Testis (tissue), 2 donors: Measurements from ENCODE around the gene MYADM.

Source experiments
- POLR2A ChIP-seq: fragments of 450-650 bp; IDR thresholded peaks from one replicate; pipeline ENCODE4 v1.6.1; 2017; ENCODE audit warnings: antibody characterized with exemption, mild to moderate bottlenecking, moderate library complexity
- TF ChIP-seq, protein P1 (sequence below), 3 experiments: fragments of 450-650 bp in 2 of 3; fragments of 200-600 bp in 1 of 3; sonication (generic) in 1 of 3; IDR thresholded peaks; one replicate each; pipeline ENCODE4 v1.5.1; 2016 to 2019; ENCODE audit warnings: antibody characterized with exemption in 3 of 3, mild to moderate bottlenecking in 2 of 3, moderate library complexity in 1 of 3

- TF ChIP-seq, protein P1, sequence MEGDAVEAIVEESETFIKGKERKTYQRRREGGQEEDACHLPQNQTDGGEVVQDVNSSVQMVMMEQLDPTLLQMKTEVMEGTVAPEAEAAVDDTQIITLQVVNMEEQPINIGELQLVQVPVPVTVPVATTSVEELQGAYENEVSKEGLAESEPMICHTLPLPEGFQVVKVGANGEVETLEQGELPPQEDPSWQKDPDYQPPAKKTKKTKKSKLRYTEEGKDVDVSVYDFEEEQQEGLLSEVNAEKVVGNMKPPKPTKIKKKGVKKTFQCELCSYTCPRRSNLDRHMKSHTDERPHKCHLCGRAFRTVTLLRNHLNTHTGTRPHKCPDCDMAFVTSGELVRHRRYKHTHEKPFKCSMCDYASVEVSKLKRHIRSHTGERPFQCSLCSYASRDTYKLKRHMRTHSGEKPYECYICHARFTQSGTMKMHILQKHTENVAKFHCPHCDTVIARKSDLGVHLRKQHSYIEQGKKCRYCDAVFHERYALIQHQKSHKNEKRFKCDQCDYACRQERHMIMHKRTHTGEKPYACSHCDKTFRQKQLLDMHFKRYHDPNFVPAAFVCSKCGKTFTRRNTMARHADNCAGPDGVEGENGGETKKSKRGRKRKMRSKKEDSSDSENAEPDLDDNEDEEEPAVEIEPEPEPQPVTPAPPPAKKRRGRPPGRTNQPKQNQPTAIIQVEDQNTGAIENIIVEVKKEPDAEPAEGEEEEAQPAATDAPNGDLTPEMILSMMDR (IDR thresholded peaks at IDR 0.05): no peak
- no peak for TF ChIP-seq POLR2A
These were observed 2.2 kb upstream of the MYADM start for GRCh38 chr19:53865523-53865917.
